MM.1S (cell line): ENCODE results near the gene GOLT1A.

Experiments used
- CTCF ChIP-seq: fragments of 300-600 bp; sonication (generic); IDR thresholded peaks from 2 replicates; pipeline ENCODE4 v1.5.1; 2016; ENCODE audit warnings: antibody characterized with exemption, low read length, mixed read lengths
- EZH2 ChIP-seq: fragments of 300-600 bp; sonication (generic); optimal IDR thresholded peaks from 2 replicates; pipeline ENCODE3; 2017; ENCODE audit warnings: low read depth, mild to moderate bottlenecking, antibody characterized with exemption, low read length, mixed read lengths
- EZH2phosphoT487 ChIP-seq: fragments of 300-600 bp; sonication (generic); IDR thresholded peaks from 2 replicates; pipeline ENCODE4 v1.6.1; 2018; ENCODE audit warnings: antibody characterized with exemption, low read length

DNA sequence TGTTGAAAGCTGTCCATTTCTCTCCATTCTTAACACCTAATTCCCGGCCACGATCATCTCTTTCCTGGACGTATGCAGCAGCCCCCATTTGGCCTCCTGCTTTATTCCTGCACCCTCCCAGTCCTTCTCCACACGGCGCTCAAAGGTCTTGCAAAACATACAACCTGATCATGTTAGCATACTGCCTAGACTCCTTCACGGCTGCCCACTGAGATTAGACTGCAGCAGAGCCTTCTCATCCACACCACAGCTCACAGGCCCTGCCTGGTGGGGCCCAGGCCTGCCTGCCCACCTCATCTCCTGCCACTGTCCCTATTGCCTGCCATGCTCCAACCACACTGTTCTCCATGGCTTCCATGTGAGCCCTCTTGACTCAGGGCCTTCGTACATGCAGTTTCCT, 2.7 kb downstream of the GOLT1A start:
- TF ChIP-seq CTCF (no peak), EZH2 (no peak), EZH2phosphoT487 (no peak)
